ENCODE results near the gene HOXD1.

The HOXD1 gene

GRCh38 chr2:176193048-176193447 is 4.6 kb downstream of the HOXD1 start:
- Mint-ChIP-seq H3K4me3 (no peak overlapping the region), H3K9me3 (no peaks in the 10 kb centered on the region), H3K36me3 (ENCODE audit: low read depth) (no peaks in the 10 kb centered on the region), H3K4me1 (peaks cover 38% of the 10 kb centered on the region), H3K27me3 (ENCODE audit: low read depth, poor library complexity) (peaks cover 6% of the 10 kb centered on the region), H3K27ac (no peak overlapping the region)
- TF ChIP-seq CTCF (IDR thresholded peaks at IDR 0.05) = no peak
- DNase-seq = no peak

GRCh38 chr2:176199902-176200301 is 11.4 kb downstream of the HOXD1 start:
- Mint-ChIP-seq H3K9me3 (no peaks in the 10 kb centered on the region), H3K4me3 (no peak overlapping the region), H3K36me3 (ENCODE audit: low read depth) (no peaks in the 10 kb centered on the region), H3K27ac (no peak overlapping the region), H3K4me1 (no peaks in the 10 kb centered on the region), H3K27me3 (ENCODE audit: low read depth, poor library complexity) (peaks cover 3% of the 10 kb centered on the region)
- TF ChIP-seq CTCF (IDR thresholded peaks at IDR 0.05) = no peak
- DNase-seq = no peak

GRCh38 chr2:176200971-176201370 is 12.5 kb downstream of the HOXD1 start:
- H3K9me3 Mint-ChIP-seq = no peaks in the 10 kb centered on the region
- no peak for DNase-seq
- no peaks in the 10 kb centered on the region for H3K4me1 Mint-ChIP-seq
- H3K27ac Mint-ChIP-seq = no peak overlapping the region
- TF ChIP-seq CTCF (IDR thresholded peaks at IDR 0.05) = no peak
- peaks cover 3% of the 10 kb centered on the region for H3K27me3 Mint-ChIP-seq (ENCODE audit: low read depth, poor library complexity)
- no peak overlapping the region for H3K4me3 Mint-ChIP-seq
- H3K36me3 Mint-ChIP-seq (ENCODE audit: low read depth) = no peaks in the 10 kb centered on the region

GRCh38 chr2:176202491-176202890 is 14.0 kb downstream of the HOXD1 start:
- Mint-ChIP-seq H3K27ac (no peak overlapping the region), H3K4me3 (no peak overlapping the region), H3K36me3 (ENCODE audit: low read depth) (no peaks in the 10 kb centered on the region), H3K27me3 (ENCODE audit: low read depth, poor library complexity) (peaks cover 3% of the 10 kb centered on the region), H3K9me3 (no peaks in the 10 kb centered on the region), H3K4me1 (no peaks in the 10 kb centered on the region)
- TF ChIP-seq CTCF (IDR thresholded peaks at IDR 0.05) = no peak
- no peak for DNase-seq

- Mint-ChIP-seq H3K36me3 (ENCODE audit: low read depth) (no peaks in the 10 kb centered on the region), H3K27me3 (ENCODE audit: low read depth, poor library complexity) (peaks cover 3% of the 10 kb centered on the region), H3K27ac (no peak overlapping the region), H3K9me3 (no peaks in the 10 kb centered on the region), H3K4me3 (no peak overlapping the region), H3K4me1 (no peaks in the 10 kb centered on the region)
- no peak for TF ChIP-seq CTCF (IDR thresholded peaks at IDR 0.05)
- DNase-seq = no peak
Observed at GRCh38 chr2:176205126-176205525, 16.7 kb downstream of the HOXD1 start.

- no peak overlapping the region for H3K4me3 Mint-ChIP-seq
- no peaks in the 10 kb centered on the region for H3K36me3 Mint-ChIP-seq (ENCODE audit: low read depth)
- H3K9me3 Mint-ChIP-seq = no peaks in the 10 kb centered on the region
- H3K4me1 Mint-ChIP-seq = no peaks in the 10 kb centered on the region
- H3K27me3 Mint-ChIP-seq (ENCODE audit: low read depth, poor library complexity) = peaks cover 3% of the 10 kb centered on the region
- no peak overlapping the region for H3K27ac Mint-ChIP-seq
- no peak for DNase-seq
- TF ChIP-seq CTCF (IDR thresholded peaks at IDR 0.05) = no peak
Observed at GRCh38 chr2:176206136-176206535, 17.7 kb downstream of the HOXD1 start.

All from nephron progenitor cell (in vitro differentiated cells).